IPS DF 6.9 (cell line): Measurements from ENCODE around the gene ARL17A.
"Not testable (repeated sequence)": the region's sequence is repeated elsewhere in the genome, so short reads cannot be mapped to it uniquely, and the experiment has no call there.

Experiments used
- DNase-seq: peaks from one replicate; pipeline ENCODE4 v3.0.0-alpha.2; 2013; ENCODE audit warnings: low read depth, low spot score
- H3K27ac ChIP-seq: one replicate; pipeline ENCODE4 v1.5.1; 2013; ENCODE audit warnings: low read length, control low read depth
- H3K27me3 ChIP-seq: 2 replicates; pipeline ENCODE4 v1.6.1; 2013; ENCODE audit warnings: mild to moderate bottlenecking, low read length; ENCODE audit not compliant: control insufficient read depth, insufficient read depth
- H3K36me3 ChIP-seq: 2 replicates; pipeline ENCODE4 v1.6.1; 2013; ENCODE audit warnings: low read length; ENCODE audit not compliant: control insufficient read depth, insufficient read depth
- H3K4me1 ChIP-seq: 2 replicates; pipeline ENCODE4 v1.6.1; 2013; ENCODE audit warnings: low read length; ENCODE audit not compliant: control insufficient read depth, insufficient read depth
- H3K4me3 ChIP-seq: 2 replicates; pipeline ENCODE4 v1.5.1; 2013; ENCODE audit warnings: mild to moderate bottlenecking, low read length
- H3K9me3 ChIP-seq: 2 replicates; pipeline ENCODE4 v1.6.1; 2013; ENCODE audit warnings: low read length, inconsistent platforms; ENCODE audit not compliant: control insufficient read depth, insufficient read depth
- WGBS: extraction: QIAGEN DNeasy Blood & Tissue Kit; methylation state at CpG from one replicate; pipeline ENCODE4 v1.1.7; 2013; ENCODE audit warnings: mixed read lengths, missing lambda C conversion rate; ENCODE audit not compliant: insufficient read length, insufficient coverage; 5-methylcytosine and 5-hydroxymethylcytosine counted together

ARL17A gene

DNA sequence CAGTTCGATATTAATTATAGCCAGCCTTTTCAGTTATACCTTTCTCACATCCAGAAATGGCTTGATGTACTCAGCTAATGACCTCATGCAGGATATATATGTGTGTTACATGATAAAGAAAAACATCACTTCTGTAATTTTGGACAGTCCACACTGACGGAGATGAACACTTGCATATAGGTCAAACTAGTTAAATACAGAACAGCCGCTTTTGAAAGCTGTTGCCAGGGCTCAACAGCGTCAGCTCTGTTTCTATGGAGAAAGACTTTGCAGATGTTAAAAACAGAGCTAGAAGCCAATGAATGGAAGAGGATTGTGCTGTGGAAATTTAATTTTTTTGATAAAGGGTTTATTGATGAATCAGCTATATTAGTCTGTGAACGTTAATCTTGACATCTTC lies 111.9 kb downstream of the ARL17A start:
- not testable (repeated sequence) for H3K27ac ChIP-seq, H3K4me1 ChIP-seq, H3K27me3 ChIP-seq, DNase-seq, H3K9me3 ChIP-seq, H3K4me3 ChIP-seq, H3K36me3 ChIP-seq
- WGBS: no CpG with 5 or more reads among the region's 5 CpGs
